HepG2 (cell line): ENCODE results near the gene NLGN2. TPM values are rescaled to one million over a fixed set of nuclear protein-coding genes. Genes with fewer than 3 reads are reported as not detected.
A peak's percentile ranks its signal among the peaks of the same experiment; 100 is the strongest.

Experiments used
- ATF7-NPFF ChIP-seq: sonication (generic); formaldehyde crosslinking; IDR thresholded peaks from 2 replicates; pipeline ENCODE4 v1.8.1; 2023; ENCODE audit warnings: mild to moderate bottlenecking, low read depth, missing genetic modification reagents, moderate library complexity
- CREB1 ChIP-seq, 2 experiments: fragments of 450-650 bp in 1 of 2; IDR thresholded peaks; 2 replicates each; pipeline ENCODE4 v1.6.1; 2016 to 2017; ENCODE audit warnings: control low read depth in 1 of 2, mild to moderate bottlenecking in 1 of 2, missing compliant biosample characterization in 1 of 2, missing genetic modification characterization in 1 of 2
- GABPB1 ChIP-seq: IDR thresholded peaks from 2 replicates; pipeline ENCODE4 v1.6.1; 2016; ENCODE audit warnings: mild to moderate bottlenecking, missing genetic modification reagents, moderate library complexity, missing compliant biosample characterization
- GZF1 ChIP-seq: sonication (generic); formaldehyde crosslinking; IDR thresholded peaks from 2 replicates; pipeline ENCODE4 v1.5.1; 2020; ENCODE audit warnings: mild to moderate bottlenecking, missing genetic modification reagents
- HOXA3 ChIP-seq: sonication (generic); formaldehyde crosslinking; IDR thresholded peaks from 2 replicates; pipeline ENCODE4 v1.5.0; 2020; ENCODE audit warnings: missing genetic modification reagents
- ISL2 ChIP-seq: sonication (generic); formaldehyde crosslinking; IDR thresholded peaks from 2 replicates; pipeline ENCODE4 v1.5.0; 2020; ENCODE audit warnings: missing genetic modification reagents
- KLF15 ChIP-seq: sonication (generic); formaldehyde crosslinking; IDR thresholded peaks from 2 replicates; pipeline ENCODE4 v1.8.1; 2023; ENCODE audit warnings: borderline replicate concordance, mild to moderate bottlenecking, inconsistent platforms, missing genetic modification reagents, mixed read lengths
- PHF8 ChIP-seq: sonication (generic); formaldehyde crosslinking; IDR thresholded peaks from 2 replicates; pipeline ENCODE4 v1.5.0; 2020; ENCODE audit warnings: missing genetic modification reagents
- ZNF343 ChIP-seq: sonication (generic); formaldehyde crosslinking; IDR thresholded peaks from 2 replicates; pipeline ENCODE4 v1.4.0; 2020; ENCODE audit warnings: mild to moderate bottlenecking, missing genetic modification reagents
- ZNF878 ChIP-seq: sonication (generic); formaldehyde crosslinking; IDR thresholded peaks from 2 replicates; pipeline ENCODE4 v1.8.1; 2023; ENCODE audit warnings: mild to moderate bottlenecking, missing genetic modification reagents, moderate library complexity
- polyA plus RNA-seq, 8 experiments: library from polyadenylated mRNA; depleted of rRNA in 3 of 8; stranded (reverse) in 7 of 8; unstranded in 1 of 8; fragments of >200 nt; fragmentation: Illumina TruSeq in 4 of 8; extraction: Trizol in 4 of 8; gene quantifications; 2 replicates each; pipeline versions ENCODE4 v1.2.1 to v1.2.3, GENCODE V29; 2011 to 2016; ENCODE audit warnings: low read depth in 4 of 8, missing spikeins in 1 of 8, mixed read lengths in 1 of 8; ENCODE audit not compliant: insufficient read depth in 1 of 8
- total RNA-seq, 5 experiments: library from RNA; depleted of rRNA; stranded (reverse); fragments of >200 nt; fragmentation: Illumina TruSeq; extraction: Trizol; gene quantifications; 2 replicates each; pipeline ENCODE4 v1.2.3, GENCODE V29; 2016; ENCODE audit warnings: low read depth in 1 of 5
- TF ChIP-seq, protein P1 (sequence below): sonication (generic); formaldehyde crosslinking; IDR thresholded peaks from 2 replicates; pipeline ENCODE4 v1.8.0; 2022; ENCODE audit warnings: mild to moderate bottlenecking, missing genetic modification reagents; ENCODE audit not compliant: insufficient replicate concordance
- TF ChIP-seq, protein P2 (sequence below): fragments of 450-650 bp; IDR thresholded peaks from 2 replicates; pipeline ENCODE4 v1.6.1; 2016
- TF ChIP-seq, protein P3 (sequence below): sonication (generic); formaldehyde crosslinking; IDR thresholded peaks from 2 replicates; pipeline ENCODE4 v1.8.1; 2023; ENCODE audit warnings: missing genetic modification reagents, inconsistent platforms, borderline replicate concordance
- TF ChIP-seq, protein P4 (sequence below): sonication (generic); formaldehyde crosslinking; IDR thresholded peaks from 2 replicates; pipeline ENCODE4 v1.4.0; 2020; ENCODE audit warnings: missing genetic modification reagents
- TF ChIP-seq, protein P5 (sequence below): sonication (generic); formaldehyde crosslinking; conservative IDR thresholded peaks from 2 replicates; pipeline ENCODE4 v1.8.1; 2023; ENCODE audit warnings: missing genetic modification reagents

Gene NLGN2
- total and polyA plus RNA-seq, 2 of the 13 experiments (the other 11 are each of a cell fraction or from before 2014, with no cell fraction given), result 1.9 to 11.0 TPM

DNA sequence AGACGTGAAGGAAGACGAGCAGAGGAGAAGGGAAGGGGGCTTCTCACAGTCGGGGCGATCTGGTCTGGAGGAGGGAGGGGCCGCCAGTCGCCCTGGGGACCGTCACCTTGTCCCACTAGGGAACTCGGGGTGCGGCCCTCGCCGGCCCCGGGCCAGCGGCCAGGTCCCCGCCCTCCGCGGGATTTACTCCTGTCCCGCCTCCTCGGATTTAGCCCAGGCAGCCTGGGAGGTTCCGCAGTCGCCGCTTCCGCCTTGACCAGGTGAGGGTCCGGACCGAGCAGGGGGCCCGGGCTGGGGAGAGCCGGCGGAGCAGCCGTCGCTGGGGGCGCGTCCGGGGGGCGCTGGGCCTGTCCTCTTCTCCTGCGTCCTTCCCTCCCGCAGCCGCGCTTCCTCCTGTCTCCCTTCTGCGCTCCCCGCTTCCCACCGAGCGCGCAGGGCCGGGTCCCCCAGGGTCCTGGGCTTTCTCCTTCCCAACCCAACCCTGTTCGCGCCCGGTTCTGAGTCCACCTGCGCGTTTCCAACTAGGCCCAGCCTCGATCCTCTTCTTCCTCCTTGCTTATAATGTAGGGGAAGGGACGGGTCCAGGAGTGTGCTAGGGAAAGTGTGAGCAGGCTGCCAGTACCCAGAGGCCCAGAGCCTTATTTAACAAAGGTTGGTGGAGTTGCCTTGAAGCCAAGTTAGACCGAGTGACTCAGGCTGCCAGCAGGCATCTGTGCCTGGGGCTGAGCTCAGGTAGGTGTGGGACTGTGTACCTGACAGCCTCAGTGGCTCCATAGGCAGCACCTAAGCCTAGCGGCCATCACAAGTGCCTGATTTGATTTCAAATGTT, 26.6 kb upstream of the NLGN2 start, which contains the start of gene TNK1 (continued):
- TF ChIP-seq GABPB1 (CRISPR knock-in tag) (peak; percentile 81), ZNF343 (CRISPR knock-in tag) (peak; percentile 55; the same call in 1 of the 2 replicates), CREB1 (IDR thresholded peaks at IDR 0.05) (no peak), CREB1 (CRISPR knock-in tag; IDR thresholded peaks at IDR 0.05) (no peak), HOXA3 (CRISPR knock-in tag) (peak; percentile 17; the same call in 1 of the 2 replicates), KLF15 (no peak), GZF1 (CRISPR knock-in tag) (0 out of 2 replicates have a peak, but pooled peaks have one; percentile 35), ISL2 (CRISPR knock-in tag) (peak; percentile 46; the same call in 1 of the 2 replicates), ATF7-NPFF (CRISPR knock-in tag) (0 out of 2 replicates have a peak, but pooled peaks have one; percentile 49), PHF8 (CRISPR knock-in tag) (peak; percentile 72), ZNF878 (CRISPR knock-in tag) (no peak)
- TF ChIP-seq, protein P1, sequence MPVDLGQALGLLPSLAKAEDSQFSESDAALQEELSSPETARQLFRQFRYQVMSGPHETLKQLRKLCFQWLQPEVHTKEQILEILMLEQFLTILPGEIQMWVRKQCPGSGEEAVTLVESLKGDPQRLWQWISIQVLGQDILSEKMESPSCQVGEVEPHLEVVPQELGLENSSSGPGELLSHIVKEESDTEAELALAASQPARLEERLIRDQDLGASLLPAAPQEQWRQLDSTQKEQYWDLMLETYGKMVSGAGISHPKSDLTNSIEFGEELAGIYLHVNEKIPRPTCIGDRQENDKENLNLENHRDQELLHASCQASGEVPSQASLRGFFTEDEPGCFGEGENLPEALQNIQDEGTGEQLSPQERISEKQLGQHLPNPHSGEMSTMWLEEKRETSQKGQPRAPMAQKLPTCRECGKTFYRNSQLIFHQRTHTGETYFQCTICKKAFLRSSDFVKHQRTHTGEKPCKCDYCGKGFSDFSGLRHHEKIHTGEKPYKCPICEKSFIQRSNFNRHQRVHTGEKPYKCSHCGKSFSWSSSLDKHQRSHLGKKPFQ, result no peak
- TF ChIP-seq, protein P2, sequence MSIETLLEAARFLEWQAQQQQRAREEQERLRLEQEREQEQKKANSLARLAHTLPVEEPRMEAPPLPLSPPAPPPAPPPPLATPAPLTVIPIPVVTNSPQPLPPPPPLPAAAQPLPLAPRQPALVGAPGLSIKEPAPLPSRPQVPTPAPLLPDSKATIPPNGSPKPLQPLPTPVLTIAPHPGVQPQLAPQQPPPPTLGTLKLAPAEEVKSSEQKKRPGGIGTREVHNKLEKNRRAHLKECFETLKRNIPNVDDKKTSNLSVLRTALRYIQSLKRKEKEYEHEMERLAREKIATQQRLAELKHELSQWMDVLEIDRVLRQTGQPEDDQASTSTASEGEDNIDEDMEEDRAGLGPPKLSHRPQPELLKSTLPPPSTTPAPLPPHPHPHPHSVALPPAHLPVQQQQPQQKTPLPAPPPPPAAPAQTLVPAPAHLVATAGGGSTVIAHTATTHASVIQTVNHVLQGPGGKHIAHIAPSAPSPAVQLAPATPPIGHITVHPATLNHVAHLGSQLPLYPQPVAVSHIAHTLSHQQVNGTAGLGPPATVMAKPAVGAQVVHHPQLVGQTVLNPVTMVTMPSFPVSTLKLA, result no peak
- TF ChIP-seq, protein P3, sequence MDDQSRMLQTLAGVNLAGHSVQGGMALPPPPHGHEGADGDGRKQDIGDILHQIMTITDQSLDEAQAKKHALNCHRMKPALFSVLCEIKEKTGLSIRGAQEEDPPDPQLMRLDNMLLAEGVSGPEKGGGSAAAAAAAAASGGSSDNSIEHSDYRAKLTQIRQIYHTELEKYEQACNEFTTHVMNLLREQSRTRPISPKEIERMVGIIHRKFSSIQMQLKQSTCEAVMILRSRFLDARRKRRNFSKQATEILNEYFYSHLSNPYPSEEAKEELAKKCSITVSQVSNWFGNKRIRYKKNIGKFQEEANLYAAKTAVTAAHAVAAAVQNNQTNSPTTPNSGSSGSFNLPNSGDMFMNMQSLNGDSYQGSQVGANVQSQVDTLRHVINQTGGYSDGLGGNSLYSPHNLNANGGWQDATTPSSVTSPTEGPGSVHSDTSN (CRISPR knock-in tag), result no peak
- TF ChIP-seq, protein P4, sequence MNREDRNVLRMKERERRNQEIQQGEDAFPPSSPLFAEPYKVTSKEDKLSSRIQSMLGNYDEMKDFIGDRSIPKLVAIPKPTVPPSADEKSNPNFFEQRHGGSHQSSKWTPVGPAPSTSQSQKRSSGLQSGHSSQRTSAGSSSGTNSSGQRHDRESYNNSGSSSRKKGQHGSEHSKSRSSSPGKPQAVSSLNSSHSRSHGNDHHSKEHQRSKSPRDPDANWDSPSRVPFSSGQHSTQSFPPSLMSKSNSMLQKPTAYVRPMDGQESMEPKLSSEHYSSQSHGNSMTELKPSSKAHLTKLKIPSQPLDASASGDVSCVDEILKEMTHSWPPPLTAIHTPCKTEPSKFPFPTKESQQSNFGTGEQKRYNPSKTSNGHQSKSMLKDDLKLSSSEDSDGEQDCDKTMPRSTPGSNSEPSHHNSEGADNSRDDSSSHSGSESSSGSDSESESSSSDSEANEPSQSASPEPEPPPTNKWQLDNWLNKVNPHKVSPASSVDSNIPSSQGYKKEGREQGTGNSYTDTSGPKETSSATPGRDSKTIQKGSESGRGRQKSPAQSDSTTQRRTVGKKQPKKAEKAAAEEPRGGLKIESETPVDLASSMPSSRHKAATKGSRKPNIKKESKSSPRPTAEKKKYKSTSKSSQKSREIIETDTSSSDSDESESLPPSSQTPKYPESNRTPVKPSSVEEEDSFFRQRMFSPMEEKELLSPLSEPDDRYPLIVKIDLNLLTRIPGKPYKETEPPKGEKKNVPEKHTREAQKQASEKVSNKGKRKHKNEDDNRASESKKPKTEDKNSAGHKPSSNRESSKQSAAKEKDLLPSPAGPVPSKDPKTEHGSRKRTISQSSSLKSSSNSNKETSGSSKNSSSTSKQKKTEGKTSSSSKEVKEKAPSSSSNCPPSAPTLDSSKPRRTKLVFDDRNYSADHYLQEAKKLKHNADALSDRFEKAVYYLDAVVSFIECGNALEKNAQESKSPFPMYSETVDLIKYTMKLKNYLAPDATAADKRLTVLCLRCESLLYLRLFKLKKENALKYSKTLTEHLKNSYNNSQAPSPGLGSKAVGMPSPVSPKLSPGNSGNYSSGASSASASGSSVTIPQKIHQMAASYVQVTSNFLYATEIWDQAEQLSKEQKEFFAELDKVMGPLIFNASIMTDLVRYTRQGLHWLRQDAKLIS, result no peak
- TF ChIP-seq, protein P5, sequence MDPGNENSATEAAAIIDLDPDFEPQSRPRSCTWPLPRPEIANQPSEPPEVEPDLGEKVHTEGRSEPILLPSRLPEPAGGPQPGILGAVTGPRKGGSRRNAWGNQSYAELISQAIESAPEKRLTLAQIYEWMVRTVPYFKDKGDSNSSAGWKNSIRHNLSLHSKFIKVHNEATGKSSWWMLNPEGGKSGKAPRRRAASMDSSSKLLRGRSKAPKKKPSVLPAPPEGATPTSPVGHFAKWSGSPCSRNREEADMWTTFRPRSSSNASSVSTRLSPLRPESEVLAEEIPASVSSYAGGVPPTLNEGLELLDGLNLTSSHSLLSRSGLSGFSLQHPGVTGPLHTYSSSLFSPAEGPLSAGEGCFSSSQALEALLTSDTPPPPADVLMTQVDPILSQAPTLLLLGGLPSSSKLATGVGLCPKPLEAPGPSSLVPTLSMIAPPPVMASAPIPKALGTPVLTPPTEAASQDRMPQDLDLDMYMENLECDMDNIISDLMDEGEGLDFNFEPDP, result peak; percentile 95; the same call in 1 of the 2 replicates
